IMR-90 (cell line): Measurements from ENCODE around the gene NHSL1. TPM values are rescaled to one million over a fixed set of nuclear protein-coding genes. Genes with fewer than 3 reads are reported as not detected.

ENCODE experiments used
- ATAC-seq: fragments of 200-7000 bp; cut with Tn5 transposase; 2 replicates; pipeline ENCODE4 v1.9.1; 2020; ENCODE audit warnings: low read depth, mild to moderate bottlenecking, moderate library complexity
- BruUV-seq: library from RNA; stranded (reverse); fragments of 400-500 nt; replicated peaks from 2 replicates; lab custom pipeline; 2021; lab: Mats Ljungman, UMichigan
- CTCF ChIA-PET: fragments of 300-600 bp; formaldehyde crosslinking; extraction: SDS; loops from one replicate; lab custom pipeline; 2021; ENCODE audit warnings: antibody characterized with exemption; lab: Yijun Ruan, JAX
- POLR2A ChIA-PET: fragments of 300-600 bp; sonication (Branson Sonifier 250); formaldehyde crosslinking; loops from one replicate; lab custom pipeline; 2022; ENCODE audit warnings: antibody characterized with exemption; ENCODE audit not compliant: unreplicated experiment; lab: Charles Lee
- DNase-seq: peaks from one replicate; pipeline ENCODE4 v3.0.0; 2013
- H2AFZ ChIP-seq: replicated peaks from 2 replicates; pipeline ENCODE3; 2013; ENCODE audit warnings: low read length, mild to moderate bottlenecking; ENCODE audit not compliant: poor library complexity
- H2AK5ac ChIP-seq: 2 replicates; pipeline ENCODE4 v1.6.1; 2013; ENCODE audit warnings: low read depth, low read length, inconsistent platforms
- H2AK9ac ChIP-seq: replicated peaks from 2 replicates; pipeline ENCODE3; 2013; ENCODE audit warnings: mild to moderate bottlenecking, low read depth, low read length, moderate library complexity; ENCODE audit not compliant: poor library complexity
- H2BK120ac ChIP-seq: 2 replicates; pipeline ENCODE4 v1.6.1; 2013; ENCODE audit warnings: low read depth, low read length, inconsistent platforms
- H2BK15ac ChIP-seq: 3 replicates; pipeline ENCODE4 v1.6.1; 2013; ENCODE audit warnings: low read depth, low read length, inconsistent platforms
- H2BK20ac ChIP-seq: 2 replicates; pipeline ENCODE4 v1.6.1; 2013; ENCODE audit warnings: low read depth, mild to moderate bottlenecking, inconsistent platforms, low read length, moderate library complexity
- H2BK5ac ChIP-seq: 2 replicates; pipeline ENCODE4 v1.6.1; 2013; ENCODE audit warnings: mild to moderate bottlenecking, low read depth, low read length, inconsistent platforms; ENCODE audit not compliant: poor library complexity, severe bottlenecking
- H3K14ac ChIP-seq: replicated peaks from 2 replicates; pipeline ENCODE4 v1.6.1; 2013; ENCODE audit warnings: low read depth, low read length, inconsistent platforms
- H3K18ac ChIP-seq: 2 replicates; pipeline ENCODE4 v1.6.1; 2013; ENCODE audit warnings: low read depth, low read length, control low read depth
- H3K23ac ChIP-seq: 2 replicates; pipeline ENCODE4 v1.6.1; 2013; ENCODE audit warnings: low read depth, low read length, inconsistent platforms
- H3K27ac ChIP-seq: 2 replicates; pipeline ENCODE4 v1.5.1; 2013; ENCODE audit warnings: mild to moderate bottlenecking, control low read depth, low read length; ENCODE audit not compliant: insufficient read depth
- H3K27me3 ChIP-seq: 2 replicates; pipeline ENCODE4 v1.6.1; 2013; ENCODE audit warnings: low read length; ENCODE audit not compliant: control insufficient read depth, insufficient read depth
- H3K36me3 ChIP-seq: 2 replicates; pipeline ENCODE4 v1.6.1; 2013; ENCODE audit warnings: low read length, mixed read lengths; ENCODE audit not compliant: control insufficient read depth, insufficient read depth
- H3K4ac ChIP-seq: 2 replicates; pipeline ENCODE4 v1.6.1; 2013; ENCODE audit warnings: low read depth, low read length, inconsistent platforms
- H3K4me1 ChIP-seq: 2 replicates; pipeline ENCODE4 v1.6.1; 2013; ENCODE audit warnings: low read length, mixed read lengths; ENCODE audit not compliant: control insufficient read depth, insufficient read depth
- H3K4me2 ChIP-seq: 2 replicates; pipeline ENCODE4 v1.6.1; 2013; ENCODE audit warnings: low read depth, mild to moderate bottlenecking, control low read depth, low read length, moderate library complexity
- H3K4me3 ChIP-seq: 2 replicates; pipeline ENCODE4 v1.5.1; 2013; ENCODE audit warnings: low read depth, mild to moderate bottlenecking, control low read depth, low read length, moderate library complexity; ENCODE audit not compliant: insufficient read depth
- H3K56ac ChIP-seq: 2 replicates; pipeline ENCODE4 v1.6.1; 2013; ENCODE audit warnings: low read length, inconsistent platforms; ENCODE audit not compliant: insufficient read depth; ENCODE audit errors: extremely low read depth
- H3K79me1 ChIP-seq, 2 experiments: 2 replicates each; pipeline ENCODE4 v1.6.1; 2013; ENCODE audit warnings: low read length in 2 of 2, inconsistent platforms in 1 of 2, low read depth in 1 of 2
- H3K9ac ChIP-seq: 2 replicates; pipeline ENCODE4 v1.6.1; 2013; ENCODE audit warnings: low read depth, low read length, control low read depth
- H3K9me1 ChIP-seq: 2 replicates; pipeline ENCODE4 v1.6.1; 2013; ENCODE audit warnings: low read length, inconsistent platforms; ENCODE audit not compliant: insufficient read depth
- H3K9me3 ChIP-seq: 2 replicates; pipeline ENCODE4 v1.6.1; 2013; ENCODE audit warnings: low read length; ENCODE audit not compliant: control insufficient read depth, insufficient read depth
- H4K20me1 ChIP-seq: 2 replicates; pipeline ENCODE4 v1.6.1; 2013; ENCODE audit warnings: low read length, inconsistent platforms; ENCODE audit not compliant: insufficient read depth
- H4K5ac ChIP-seq: 2 replicates; pipeline ENCODE4 v1.6.1; 2013; ENCODE audit warnings: mild to moderate bottlenecking, low read depth, low read length, control low read depth
- H4K8ac ChIP-seq, 2 experiments: 2 replicates each; pipeline ENCODE4 v1.6.1; 2013; ENCODE audit warnings: low read depth in 2 of 2, low read length in 2 of 2, control low read depth in 1 of 2, inconsistent platforms in 1 of 2
- H4K91ac ChIP-seq: 2 replicates; pipeline ENCODE4 v1.6.1; 2013; ENCODE audit warnings: low read depth, low read length, inconsistent platforms; ENCODE audit not compliant: insufficient read depth
- CEBPB ChIP-seq: IDR thresholded peaks from 2 replicates; pipeline ENCODE4 v1.6.1; 2012; ENCODE audit warnings: low read depth, low read length, improper control_type of control experiment
- CHD1 ChIP-seq: IDR thresholded peaks from 2 replicates; pipeline ENCODE4 v1.6.1; 2012; ENCODE audit warnings: low read depth, low read length, improper control_type of control experiment
- CTCF ChIP-seq: conservative IDR thresholded peaks from 2 replicates; pipeline ENCODE4 v1.5.1; 2012; ENCODE audit warnings: mild to moderate bottlenecking, low read depth, low read length, improper control_type of control experiment
- ELK1 ChIP-seq: fragments of 150-350 bp; IDR thresholded peaks from 2 replicates; pipeline ENCODE4 v1.6.1; 2016; ENCODE audit warnings: low read depth, mild to moderate bottlenecking, low read length, moderate library complexity, borderline replicate concordance
- FOS ChIP-seq: fragments of 150-350 bp; IDR thresholded peaks from 2 replicates; pipeline ENCODE4 v1.6.1; 2016; ENCODE audit warnings: low read depth, low read length
- MAZ ChIP-seq: IDR thresholded peaks from 2 replicates; pipeline ENCODE4 v1.6.1; 2012; ENCODE audit warnings: low read depth, mild to moderate bottlenecking, low read length, improper control_type of control experiment, moderate library complexity, borderline replicate concordance
- MXI1 ChIP-seq: IDR thresholded peaks from 2 replicates; pipeline ENCODE4 v1.6.1; 2012; ENCODE audit warnings: low read depth, mild to moderate bottlenecking, low read length, moderate library complexity, borderline replicate concordance
- NFE2L2 ChIP-seq: fragments of 150-350 bp; IDR thresholded peaks from 2 replicates; pipeline ENCODE4 v1.6.1; 2016; ENCODE audit warnings: low read depth, mild to moderate bottlenecking, low read length
- POLR2A ChIP-seq: IDR thresholded peaks from 2 replicates; pipeline ENCODE4 v1.6.1; 2012; ENCODE audit warnings: mild to moderate bottlenecking, low read depth, low read length
- RAD21 ChIP-seq: IDR thresholded peaks from 2 replicates; pipeline ENCODE4 v1.6.1; 2012; ENCODE audit warnings: low read length, improper control_type of control experiment
- RFX5 ChIP-seq: IDR thresholded peaks from 2 replicates; pipeline ENCODE4 v1.8.0; 2012; ENCODE audit warnings: low read depth, mild to moderate bottlenecking, low read length, moderate library complexity
- dilution Hi-C: fragments of 300-500 bp; cut with HindIII; formaldehyde crosslinking; loops from one replicate; pipeline ENCODE4 v1.14.3; 2018; ENCODE audit warnings: low sequenced_read_pairs; ENCODE audit not compliant: unreplicated experiment
- in situ Hi-C: fragments of 300-500 bp; cut with MboI; formaldehyde crosslinking; loops from 3 replicates; pipeline ENCODE4 v1.14.3; 2019; ENCODE audit warnings: low sequenced_read_pairs, inconsistent platforms, mixed read lengths
- intact Hi-C: fragments of 100-400 bp; cut with micrococcal nuclease; formaldehyde crosslinking; loops from 2 replicates; pipeline ENCODE4 v1.10.0; 2022
- polyA plus RNA-seq, 3 experiments: library from polyadenylated mRNA; depleted of rRNA; stranded (reverse); fragments of >200 nt; gene quantifications; 2 replicates each; pipeline ENCODE4 v1.2.3, GENCODE V29; 2012; ENCODE audit warnings: low replicate concordance in 1 of 3
- total RNA-seq: library from RNA; depleted of rRNA; stranded (reverse); fragments of >200 nt; gene quantifications from 2 replicates; pipeline ENCODE4 v1.2.3, GENCODE V29; 2012

NHSL1 gene
- total and polyA plus RNA-seq, 2 of the 4 experiments (the other 2 are of a cell fraction), result 5.6 to 7.2 TPM

- ATAC-seq (no peak), DNase-seq (no peak)
- Histone ChIP-seq H3K9me1 (no peaks in the 10 kb centered on the region), H3K79me1 (peaks cover 22 to 23% of the 10 kb centered on the region in 2 experiments), H3K14ac (no peak overlapping the region), H3K23ac (no peak overlapping the region), H3K27me3 (no peaks in the 10 kb centered on the region), H2AFZ (no peak overlapping the region), H3K4ac (no peak overlapping the region), H3K56ac (no peak overlapping the region), H3K9ac (no peak overlapping the region), H3K27ac (no peak overlapping the region), H3K4me1 (peaks cover 11% of the 10 kb centered on the region; the same call in 1 of the 2 replicates), H3K36me3 (peaks cover 3% of the 10 kb centered on the region; the same call in 1 of the 2 replicates), H3K4me3 (no peak overlapping the region), H2BK5ac (no peak overlapping the region), H3K9me3 (no peaks in the 10 kb centered on the region), H4K5ac (no peak overlapping the region), H4K91ac (no peak overlapping the region), H2BK15ac (no peak overlapping the region), H2BK120ac (no peak overlapping the region), H2AK5ac (no peak overlapping the region), H4K8ac (no peak overlapping the region), H3K4me2 (no peak overlapping the region), H3K18ac (no peak overlapping the region), H2BK20ac (no peak overlapping the region), H2AK9ac (no peak overlapping the region), H4K20me1 (no peaks in the 10 kb centered on the region; the same call in 1 of the 2 replicates)
- BruUV-seq, result no TSS peak
- POLR2A ChIA-PET, result interaction anchor here (0.5 kb wide), 1 partner anchor 609 kb away, joined by 3 read pairs; no protein-coding TSS in a partner anchor
- dilution Hi-C loops (no loop called here), intact Hi-C loops (no loop called here), in situ Hi-C loops (no loop called here)
- CTCF ChIA-PET, result interaction anchor here (0.5 to 0.6 kb wide), 2 partner anchors 166 to 476 kb away, joined by 3 read pairs; no protein-coding TSS in a partner anchor
- TF ChIP-seq NFE2L2 (no peak), ELK1 (no peak), CHD1 (no peak), RFX5 (no peak), CTCF (no peak), MXI1 (no peak), CEBPB (no peak), MAZ (no peak), RAD21 (no peak), POLR2A (no peak), FOS (no peak)
These were observed 5.0 kb downstream of the NHSL1 start for GRCh38 chr6:138494312-138494711.
